ENCODE data around the gene MAPK8.
"Not testable (repeated sequence)": the region's sequence is repeated elsewhere in the genome, so short reads cannot be mapped to it uniquely, and the experiment has no call there.

MAPK8 gene

GRCh38 chr10:48389846-48390557 is 83.5 kb downstream of the MAPK8 start:
- no peak for DNase-seq

- DNase-seq, result no peak
These were observed 84.0 kb downstream of the MAPK8 start for GRCh38 chr10:48390558-48390871.

GRCh38 chr10:48390933-48391845 is 84.7 kb downstream of the MAPK8 start:
- DNase-seq, result no peak

GRCh38 chr10:48391994-48392393 is 85.5 kb downstream of the MAPK8 start:
- no peak for DNase-seq

- DNase-seq, result no peak
These were observed 91.8 kb downstream of the MAPK8 start for GRCh38 chr10:48398261-48398660.

GRCh38 chr10:48399056-48399541 is 92.6 kb downstream of the MAPK8 start:
- no peak for DNase-seq

GRCh38 chr10:48399551-48399950 is 93.1 kb downstream of the MAPK8 start:
- DNase-seq, result no peak

- no peak for DNase-seq
These were observed 93.8 kb downstream of the MAPK8 start for GRCh38 chr10:48400129-48400849.

GRCh38 chr10:48400850-48401220 is 94.4 kb downstream of the MAPK8 start:
- DNase-seq, result no peak

- no peak for DNase-seq
These were observed 98.2 kb downstream of the MAPK8 start for GRCh38 chr10:48404646-48405045.

- no peak for DNase-seq
These were observed 99.7 kb downstream of the MAPK8 start for GRCh38 chr10:48406204-48406603.

- no peak for DNase-seq
These were observed 100.2 kb downstream of the MAPK8 start for GRCh38 chr10:48406658-48407057.

GRCh38 chr10:48410503-48410902 is 104.0 kb downstream of the MAPK8 start:
- DNase-seq, result no peak

GRCh38 chr10:48411510-48411909 is 105.0 kb downstream of the MAPK8 start:
- no peak for DNase-seq

- no peak for DNase-seq
These were observed 105.6 kb downstream of the MAPK8 start for GRCh38 chr10:48412081-48412480.

- no peak for DNase-seq
These were observed 106.5 kb downstream of the MAPK8 start for GRCh38 chr10:48412933-48413332.

- no peak for DNase-seq
These were observed 107.7 kb downstream of the MAPK8 start for GRCh38 chr10:48414160-48414559.

- DNase-seq, result no peak
These were observed 108.3 kb downstream of the MAPK8 start for GRCh38 chr10:48414778-48415177.

GRCh38 chr10:48416584-48417232 is 110.2 kb downstream of the MAPK8 start:
- no peak for DNase-seq

GRCh38 chr10:48417374-48417773 is 110.9 kb downstream of the MAPK8 start:
- DNase-seq, result no peak

GRCh38 chr10:48418189-48418788 is 111.8 kb downstream of the MAPK8 start:
- no peak for DNase-seq

GRCh38 chr10:48419714-48420113 is 113.2 kb downstream of the MAPK8 start:
- no peak for DNase-seq

- DNase-seq, result not testable (repeated sequence)
These were observed 115.4 kb downstream of the MAPK8 start for GRCh38 chr10:48421862-48422261.

All from NCI-H748 treated with DMSO at 0.1 percent for 48 hours (cell line).